CD4-positive, CD25-positive, alpha-beta regulatory T cell (primary cell): Measurements from ENCODE around the gene GABRA5. TPM values are rescaled to one million over a fixed set of nuclear protein-coding genes. Genes with fewer than 3 reads are reported as not detected.

Source experiments
- ATAC-seq, 2 donors: fragments of 150-1000 bp; cut with Tn5 transposase; one replicate each; pipeline ENCODE4 v1.10.0; 2021; ENCODE audit warnings: low read depth in 2 of 2, moderate number of reproducible peaks in 2 of 2, moderate library complexity in 1 of 2
- DNase-seq, 3 donors: peaks; one replicate each; pipeline versions ENCODE4 v3.0.0 to v3.0.0-alpha.2; 2012 to 2022; ENCODE audit warnings: mixed read lengths in 1 of 3
- H3K27ac ChIP-seq: one replicate; pipeline ENCODE4 v1.7.0; 2013; ENCODE audit warnings: mild to moderate bottlenecking, low read length; ENCODE audit not compliant: insufficient read depth, poor library complexity, severe bottlenecking
- H3K27me3 ChIP-seq: one replicate; pipeline ENCODE4 v1.7.0; 2013; ENCODE audit warnings: low read length; ENCODE audit not compliant: control insufficient read depth, insufficient read depth
- H3K36me3 ChIP-seq: one replicate; pipeline ENCODE4 v1.7.0; 2013; ENCODE audit warnings: mild to moderate bottlenecking, low read length, moderate library complexity; ENCODE audit not compliant: control insufficient read depth, insufficient read depth
- H3K4me1 ChIP-seq: 2 replicates; pipeline ENCODE4 v1.7.0; 2013; ENCODE audit warnings: mild to moderate bottlenecking, low read length; ENCODE audit not compliant: insufficient read depth, control insufficient read depth, poor library complexity, severe bottlenecking
- H3K4me3 ChIP-seq: one replicate; pipeline ENCODE4 v1.7.0; 2013; ENCODE audit warnings: low read depth, mild to moderate bottlenecking, low read length, moderate library complexity
- H3K9me3 ChIP-seq, 2 experiments: 1 replicate in 1 of 2; 2 replicates in 1 of 2; pipeline ENCODE4 v1.7.0; 2013; ENCODE audit warnings: low read length in 2 of 2, mild to moderate bottlenecking in 1 of 2, moderate library complexity in 1 of 2; ENCODE audit not compliant: control insufficient read depth in 2 of 2
- H3K27ac Mint-ChIP-seq, 3 donors: one replicate each; pipeline ENCODE4 v1.8.0; 2020 to 2022; ENCODE audit warnings: mild to moderate bottlenecking in 3 of 3, mixed read lengths in 3 of 3, moderate library complexity in 2 of 3
- H3K27me3 Mint-ChIP-seq: one replicate; pipeline ENCODE4 v1.8.0; 2022; ENCODE audit warnings: mild to moderate bottlenecking, mixed read lengths
- H3K36me3 Mint-ChIP-seq: one replicate; pipeline ENCODE4 v1.8.0; 2020; ENCODE audit warnings: mixed read lengths
- H3K4me1 Mint-ChIP-seq, 4 donors: one replicate each; pipeline ENCODE4 v1.8.0; 2020 to 2022; ENCODE audit warnings: mixed read lengths in 4 of 4, mild to moderate bottlenecking in 1 of 4
- H3K4me3 Mint-ChIP-seq, 4 donors: one replicate each; pipeline ENCODE4 v1.8.0; 2020 to 2022; ENCODE audit warnings: mild to moderate bottlenecking in 4 of 4, mixed read lengths in 4 of 4, moderate library complexity in 3 of 4
- H3K9me3 Mint-ChIP-seq, 7 donors: one replicate each; pipeline ENCODE4 v1.8.0; 2020 to 2022; ENCODE audit warnings: mixed read lengths in 7 of 7, mild to moderate bottlenecking in 3 of 7, moderate library complexity in 2 of 7
- polyA plus RNA-seq, 4 donors: library from polyadenylated mRNA; unstranded; fragments of 300-500 nt; fragmentation: Illumina TruSeq; gene quantifications; one replicate each; pipeline ENCODE4 v1.2.3, GENCODE V29; 2021
- total RNA-seq: library from RNA; stranded (reverse); gene quantifications from one replicate; pipeline ENCODE4 v1.2.3, GENCODE V29; 2022

GABRA5 gene
- total and polyA plus RNA-seq, 5 donors from 2014 or later: not detected

DNA sequence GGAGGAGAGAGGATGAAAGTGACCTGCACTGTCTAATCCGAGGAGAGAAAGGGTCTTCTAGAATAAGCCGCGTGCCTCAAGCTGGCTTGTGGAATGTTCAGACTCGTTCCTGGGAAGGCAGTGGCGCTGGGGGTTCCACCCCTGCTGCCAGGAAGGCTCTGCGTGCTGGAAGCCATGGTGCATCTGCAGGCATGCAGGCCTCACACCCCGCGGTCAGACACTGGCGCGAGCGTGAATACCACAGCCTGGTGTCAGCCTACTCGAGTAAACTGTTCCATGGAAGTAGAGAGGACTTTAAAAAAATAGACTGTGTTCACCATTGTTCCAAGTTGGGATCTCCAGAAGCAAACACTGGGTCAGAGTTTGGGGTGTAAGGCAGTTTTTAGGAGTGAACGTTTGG, 78.2 kb downstream of the GABRA5 start:
- H3K9me3 ChIP-seq: no peaks in the 10 kb centered on the region
- no peak overlapping the region for H3K4me3 ChIP-seq
- peak overlapping the region in 1 of 3 donors; percentile 66 for H3K27ac Mint-ChIP-seq
- no peaks in the 10 kb centered on the region for H3K27me3 Mint-ChIP-seq
- no peaks in the 10 kb centered on the region for H3K4me1 ChIP-seq
- peaks cover 0 to 12% (median 5%) of the 10 kb centered on the region in 7 donors for H3K9me3 Mint-ChIP-seq
- no peak overlapping the region for H3K4me3 Mint-ChIP-seq
- no peaks in the 10 kb centered on the region for H3K36me3 Mint-ChIP-seq
- no peaks in the 10 kb centered on the region for H3K27me3 ChIP-seq
- no peak for ATAC-seq
- H3K36me3 ChIP-seq: no peaks in the 10 kb centered on the region
- no peak for DNase-seq
- H3K4me1 Mint-ChIP-seq: no peaks in the 10 kb centered on the region
- H3K27ac ChIP-seq: no peak overlapping the region

DNA sequence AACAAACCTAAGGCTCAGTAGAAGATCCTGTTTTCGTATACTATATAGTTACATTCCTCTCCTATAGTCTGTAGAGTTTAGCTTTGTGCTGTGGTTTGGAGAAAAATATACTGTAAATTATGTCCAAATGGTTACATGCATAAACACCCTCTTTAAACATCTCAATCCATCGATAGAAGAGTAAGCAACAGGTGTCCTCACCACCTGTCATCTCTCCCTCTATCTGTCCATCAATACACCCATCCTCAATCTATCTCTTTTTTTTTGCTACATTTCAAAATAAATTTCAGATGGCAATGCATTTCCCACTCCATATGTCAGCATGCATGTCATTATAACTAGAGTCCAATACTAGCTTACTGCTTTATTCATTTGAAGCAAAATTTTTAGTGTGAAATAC, 83.1 kb downstream of the GABRA5 start:
- no peaks in the 10 kb centered on the region for H3K4me1 ChIP-seq
- no peak overlapping the region for H3K27ac Mint-ChIP-seq
- H3K9me3 ChIP-seq: peaks cover 0 to 6% of the 10 kb centered on the region in 2 experiments
- H3K4me3 Mint-ChIP-seq: no peak overlapping the region
- no peaks in the 10 kb centered on the region for H3K36me3 Mint-ChIP-seq
- no peaks in the 10 kb centered on the region for H3K27me3 ChIP-seq
- H3K27me3 Mint-ChIP-seq: no peaks in the 10 kb centered on the region
- H3K27ac ChIP-seq: no peak overlapping the region
- no peaks in the 10 kb centered on the region for H3K4me1 Mint-ChIP-seq
- H3K36me3 ChIP-seq: no peaks in the 10 kb centered on the region
- ATAC-seq: no peak
- DNase-seq: no peak
- peaks cover 0 to 11% (median 7%) of the 10 kb centered on the region in 7 donors for H3K9me3 Mint-ChIP-seq
- H3K4me3 ChIP-seq: no peak overlapping the region

DNA sequence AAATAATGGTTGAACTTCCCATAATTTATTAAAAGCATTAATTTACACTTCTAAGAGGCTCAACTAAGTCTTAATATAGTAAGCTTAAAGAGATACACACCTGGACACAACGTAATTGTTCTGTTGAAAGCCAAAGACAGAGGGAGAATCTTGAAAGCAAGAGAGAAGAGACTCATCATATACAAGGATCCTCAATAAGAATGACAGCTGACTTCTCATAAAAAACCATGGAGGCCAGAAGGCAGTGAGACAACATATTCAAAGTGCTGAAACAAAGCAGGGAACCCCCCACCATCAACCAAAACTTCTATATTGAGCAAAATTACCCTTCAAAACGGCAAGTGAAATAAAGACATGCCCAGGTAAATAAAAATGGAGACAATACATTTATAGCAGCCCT, 87.5 kb downstream of the GABRA5 start:
- Histone ChIP-seq H3K27me3 (no peaks in the 10 kb centered on the region), H3K27ac (no peak overlapping the region), H3K4me1 (no peaks in the 10 kb centered on the region), H3K9me3 (peaks cover 0 to 6% of the 10 kb centered on the region in 2 experiments), H3K36me3 (no peaks in the 10 kb centered on the region), H3K4me3 (no peak overlapping the region)
- no peak overlapping the region for H3K4me3 Mint-ChIP-seq
- H3K4me1 Mint-ChIP-seq: no peaks in the 10 kb centered on the region
- H3K9me3 Mint-ChIP-seq: peaks cover 0 to 20% (median 4%) of the 10 kb centered on the region in 7 donors
- ATAC-seq: no peak
- no peak for DNase-seq
- no peaks in the 10 kb centered on the region for H3K36me3 Mint-ChIP-seq
- H3K27me3 Mint-ChIP-seq: no peaks in the 10 kb centered on the region
- H3K27ac Mint-ChIP-seq: no peak overlapping the region

DNA sequence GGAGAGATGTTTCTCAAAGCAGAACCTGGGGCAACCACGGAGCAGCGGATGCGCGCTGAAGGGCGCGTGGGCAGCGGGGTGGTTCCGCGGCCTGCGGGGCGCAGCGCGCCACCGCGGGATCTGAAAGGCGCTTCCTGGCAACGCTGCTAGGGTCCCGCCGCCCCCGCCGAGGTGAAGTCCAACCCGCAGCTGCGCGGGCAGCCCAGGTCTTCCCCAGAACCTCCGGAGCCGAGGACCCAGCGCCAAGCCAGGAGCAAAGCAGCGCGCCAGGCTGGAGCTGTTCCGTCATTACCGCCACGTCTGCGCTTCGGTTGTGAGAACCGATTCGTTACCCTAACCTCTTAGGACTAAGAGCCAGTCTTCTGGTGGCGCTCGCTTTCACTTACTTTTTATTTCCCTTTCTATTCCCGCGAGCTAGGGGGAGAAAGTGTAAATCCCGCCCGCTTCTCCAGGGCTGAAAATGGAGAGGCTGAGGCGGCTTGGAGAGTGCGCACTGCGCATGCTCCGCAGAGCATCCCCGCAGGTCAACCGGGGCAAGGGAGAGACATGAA, 100.9 kb downstream of the GABRA5 start:
- H3K9me3 Mint-ChIP-seq: peaks cover 0 to 5% (median 2%) of the 10 kb centered on the region in 7 donors
- DNase-seq (no peak), ATAC-seq (no peak)
- Histone ChIP-seq H3K27me3 (no peaks in the 10 kb centered on the region), H3K27ac (no peak overlapping the region), H3K4me3 (no peak overlapping the region), H3K4me1 (no peaks in the 10 kb centered on the region), H3K36me3 (no peaks in the 10 kb centered on the region), H3K9me3 (no peaks in the 10 kb centered on the region)
- H3K27me3 Mint-ChIP-seq: peaks cover 10% of the 10 kb centered on the region
- no peaks in the 10 kb centered on the region for H3K36me3 Mint-ChIP-seq
- no peak overlapping the region for H3K4me3 Mint-ChIP-seq
- no peak overlapping the region for H3K27ac Mint-ChIP-seq
- H3K4me1 Mint-ChIP-seq: no peaks in the 10 kb centered on the region

DNA sequence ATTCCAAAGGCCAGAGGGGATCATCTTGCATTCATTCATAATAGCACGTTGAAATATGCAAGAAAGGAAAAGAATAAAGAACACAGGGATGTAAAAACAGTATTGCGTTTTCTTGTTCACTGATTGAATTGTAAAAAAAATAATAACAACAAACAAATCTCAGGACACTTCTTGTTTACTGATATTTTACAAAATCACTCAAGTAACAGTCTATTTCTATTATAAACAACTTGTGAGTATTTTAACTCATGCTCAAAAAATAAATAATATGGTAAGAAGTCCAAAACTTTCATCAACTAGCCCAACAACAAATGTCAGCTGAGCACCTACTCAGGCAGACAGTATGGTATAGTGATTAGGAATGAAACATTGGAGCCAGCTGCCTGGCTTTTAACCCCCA, 101.9 kb downstream of the GABRA5 start:
- H3K27ac Mint-ChIP-seq: no peak overlapping the region
- H3K4me3 Mint-ChIP-seq: no peak overlapping the region
- DNase-seq (no peak), ATAC-seq (no peak)
- no peaks in the 10 kb centered on the region for H3K9me3 ChIP-seq
- no peaks in the 10 kb centered on the region for H3K27me3 ChIP-seq
- no peaks in the 10 kb centered on the region for H3K36me3 Mint-ChIP-seq
- no peaks in the 10 kb centered on the region for H3K4me1 Mint-ChIP-seq
- H3K27ac ChIP-seq: no peak overlapping the region
- H3K4me3 ChIP-seq: no peak overlapping the region
- no peaks in the 10 kb centered on the region for H3K36me3 ChIP-seq
- H3K27me3 Mint-ChIP-seq: peaks cover 10% of the 10 kb centered on the region
- peaks cover 0 to 5% (median 1%) of the 10 kb centered on the region in 7 donors for H3K9me3 Mint-ChIP-seq
- H3K4me1 ChIP-seq: no peaks in the 10 kb centered on the region

DNA sequence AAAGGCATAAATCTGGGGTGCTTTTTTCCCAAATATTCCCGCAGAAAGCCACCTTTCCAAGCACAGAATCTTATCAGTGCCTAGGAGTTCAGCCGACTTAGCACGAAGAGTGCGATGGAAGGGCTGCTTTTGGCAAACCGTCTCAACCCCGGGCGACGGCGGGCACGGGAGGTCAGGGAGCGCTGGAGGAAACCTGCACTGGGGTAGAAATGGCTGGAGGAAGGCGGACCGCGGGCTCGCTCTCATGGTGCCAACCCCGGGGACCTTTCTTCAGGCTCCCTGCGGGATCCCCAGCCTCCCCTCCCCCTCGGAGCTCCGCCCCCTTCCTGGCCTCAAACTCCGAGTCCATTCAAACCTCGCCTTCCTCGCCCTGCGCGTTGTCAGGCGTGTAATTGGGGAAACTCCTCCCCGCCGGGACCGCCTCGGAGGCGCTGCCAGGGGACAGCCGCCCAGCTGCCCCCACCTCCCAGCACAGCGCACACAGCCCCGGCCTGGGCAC, 103.9 kb downstream of the GABRA5 start, which contains the start of gene GABRG3:
Gene GABRG3 (plus strand): TSS at position 470 of the 499 bp plus-strand sequence.
- Mint-ChIP-seq H3K36me3 (no peaks in the 10 kb centered on the region), H3K27ac (no peak within 1 kb of the TSS), H3K4me3 (no peak within 1 kb of the TSS), H3K27me3 (peaks cover 10% of the 10 kb centered on the region), H3K9me3 (peaks cover 0 to 5% (median 1%) of the 10 kb centered on the region in 7 donors), H3K4me1 (no peaks in the 10 kb centered on the region)
- no peak within 1 kb of the TSS for H3K4me3 ChIP-seq
- DNase-seq (no peak), ATAC-seq (no peak)
- H3K36me3 ChIP-seq: no peaks in the 10 kb centered on the region
- H3K9me3 ChIP-seq: no peaks in the 10 kb centered on the region
- H3K4me1 ChIP-seq: no peaks in the 10 kb centered on the region
- H3K27me3 ChIP-seq: no peaks in the 10 kb centered on the region
- H3K27ac ChIP-seq: no peak within 1 kb of the TSS

DNA sequence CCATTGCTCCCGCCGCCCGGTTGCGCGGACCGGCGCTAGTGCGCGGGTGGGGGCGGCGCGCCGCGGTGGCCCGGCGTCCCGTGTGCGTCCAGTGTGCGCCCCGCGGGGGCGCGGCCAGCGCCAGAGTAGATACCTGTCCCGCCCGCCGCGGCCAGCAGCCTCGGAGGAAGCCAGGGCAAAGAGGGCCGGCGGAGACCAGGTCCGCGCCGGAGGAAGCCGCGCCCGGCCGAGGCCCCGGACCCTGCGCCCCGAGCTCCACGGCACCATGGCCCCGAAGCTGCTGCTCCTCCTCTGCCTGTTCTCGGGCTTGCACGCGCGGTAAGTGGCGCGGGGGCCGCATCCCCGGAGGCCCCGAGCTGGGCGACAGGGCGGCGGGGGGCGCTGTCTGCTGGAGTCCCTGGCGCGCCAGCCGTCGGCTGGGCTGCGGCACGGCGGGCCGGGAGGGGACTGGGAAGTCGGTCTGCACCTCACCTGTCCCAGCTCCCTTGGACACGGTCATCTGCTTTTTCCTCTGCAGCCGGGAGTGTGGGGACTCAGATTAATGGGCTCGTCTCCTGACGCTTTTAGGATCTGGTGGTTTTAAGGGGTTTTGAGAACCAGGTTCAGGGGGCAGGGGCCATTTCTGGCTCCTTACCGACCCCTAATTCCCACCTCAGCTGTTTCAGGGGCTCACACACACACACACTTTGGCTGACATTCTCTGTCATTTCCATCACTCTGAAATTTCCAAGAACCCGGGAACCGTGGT, 104.6 kb downstream of the GABRA5 start:
- H3K4me3 ChIP-seq: no peak overlapping the region
- no peaks in the 10 kb centered on the region for H3K36me3 ChIP-seq
- Mint-ChIP-seq H3K4me3 (no peak overlapping the region), H3K9me3 (peaks cover 0 to 5% (median 1%) of the 10 kb centered on the region in 7 donors), H3K27me3 (peaks cover 10% of the 10 kb centered on the region), H3K4me1 (no peaks in the 10 kb centered on the region), H3K36me3 (no peaks in the 10 kb centered on the region), H3K27ac (no peak overlapping the region)
- DNase-seq (no peak), ATAC-seq (no peak)
- no peaks in the 10 kb centered on the region for H3K9me3 ChIP-seq
- H3K27ac ChIP-seq: no peak overlapping the region
- no peaks in the 10 kb centered on the region for H3K27me3 ChIP-seq
- no peaks in the 10 kb centered on the region for H3K4me1 ChIP-seq

DNA sequence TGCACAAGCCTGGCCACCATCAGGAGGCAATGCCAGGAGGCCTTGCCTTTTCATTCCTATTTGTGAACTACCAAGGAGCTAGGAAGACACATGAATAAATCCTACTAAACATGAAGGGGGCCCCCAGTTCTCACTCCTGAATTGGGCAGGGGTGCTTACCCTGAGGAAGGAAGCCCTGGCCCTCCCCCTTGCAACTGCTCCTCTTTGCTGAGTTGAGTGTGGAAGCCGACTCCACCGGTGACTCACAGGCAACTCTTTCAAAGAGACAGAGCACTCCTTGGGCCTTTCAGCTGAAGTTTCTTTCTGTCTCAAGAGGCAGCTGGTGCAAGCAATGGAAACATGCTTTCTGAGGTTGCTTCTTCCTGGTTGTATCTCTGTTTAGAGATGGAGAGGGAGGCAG, 105.8 kb downstream of the GABRA5 start:
- no peaks in the 10 kb centered on the region for H3K9me3 ChIP-seq
- peaks cover 10% of the 10 kb centered on the region for H3K27me3 Mint-ChIP-seq
- no peak overlapping the region for H3K27ac ChIP-seq
- H3K4me3 Mint-ChIP-seq: no peak overlapping the region
- no peaks in the 10 kb centered on the region for H3K4me1 ChIP-seq
- ATAC-seq (no peak), DNase-seq (no peak)
- H3K36me3 Mint-ChIP-seq: no peaks in the 10 kb centered on the region
- H3K27ac Mint-ChIP-seq: no peak overlapping the region
- no peak overlapping the region for H3K4me3 ChIP-seq
- H3K4me1 Mint-ChIP-seq: no peaks in the 10 kb centered on the region
- H3K27me3 ChIP-seq: no peaks in the 10 kb centered on the region
- no peaks in the 10 kb centered on the region for H3K36me3 ChIP-seq
- H3K9me3 Mint-ChIP-seq: peaks cover 0 to 5% (median 0%) of the 10 kb centered on the region in 7 donors
